HL-60 (cell line): ENCODE data around the gene TMEM72.

ENCODE experiments used
- CTCF ChIP-seq: IDR thresholded peaks from one replicate; pipeline ENCODE4 v1.5.1; 2011; ENCODE audit warnings: low read length, control low read depth, inconsistent platforms; ENCODE audit not compliant: insufficient read depth
- GABPA ChIP-seq: IDR thresholded peaks from 2 replicates; pipeline ENCODE4 v1.6.1; 2012; ENCODE audit warnings: low read depth
- REST ChIP-seq: IDR thresholded peaks from 2 replicates; pipeline ENCODE4 v1.6.1; 2012; ENCODE audit warnings: low read depth; ENCODE audit not compliant: insufficient replicate concordance
- SPI1 ChIP-seq: IDR thresholded peaks from 2 replicates; pipeline ENCODE4 v1.6.1; 2012; ENCODE audit warnings: low read depth, mild to moderate bottlenecking, borderline replicate concordance

GRCh38 chr10:44934416-44935200 is 23.5 kb downstream of the TMEM72 start:
- TF ChIP-seq CTCF (no peak), REST (no peak), SPI1 (no peak), GABPA (no peak)
